Central memory CD8-positive, alpha-beta T cell (primary cell): Measurements from ENCODE around the gene CDH23.

Experiments used
- ATAC-seq: fragments of 150-1000 bp; cut with Tn5 transposase; replicated peaks from 2 replicates; pipeline ENCODE4 v1.10.0; 2022; ENCODE audit warnings: mild to moderate bottlenecking, moderate FRiP score, moderate number of reproducible peaks; ENCODE audit not compliant: poor library complexity, severe bottlenecking; ENCODE audit errors: extremely low read depth
- DNase-seq, 2 donors: peaks; one replicate each; pipeline ENCODE4 v3.0.0; 2021; ENCODE audit warnings: low spot score in 2 of 2
- H3K27ac Mint-ChIP-seq: one replicate; pipeline ENCODE4 v1.8.0; 2022; ENCODE audit warnings: low read depth, mild to moderate bottlenecking, moderate library complexity, mixed read lengths
- H3K27me3 Mint-ChIP-seq: one replicate; pipeline ENCODE4 v1.8.0; 2022; ENCODE audit warnings: mixed read lengths
- H3K36me3 Mint-ChIP-seq: one replicate; pipeline ENCODE4 v1.8.0; 2022; ENCODE audit warnings: mild to moderate bottlenecking, moderate library complexity, mixed read lengths; ENCODE audit not compliant: insufficient read depth
- H3K4me1 Mint-ChIP-seq: one replicate; pipeline ENCODE4 v1.8.0; 2022; ENCODE audit warnings: mixed read lengths
- H3K4me3 Mint-ChIP-seq: one replicate; pipeline ENCODE4 v1.8.0; 2022; ENCODE audit warnings: mild to moderate bottlenecking, moderate library complexity, mixed read lengths
- H3K9me3 Mint-ChIP-seq: one replicate; pipeline ENCODE4 v1.8.0; 2022; ENCODE audit warnings: mixed read lengths

Gene CDH23

DNA sequence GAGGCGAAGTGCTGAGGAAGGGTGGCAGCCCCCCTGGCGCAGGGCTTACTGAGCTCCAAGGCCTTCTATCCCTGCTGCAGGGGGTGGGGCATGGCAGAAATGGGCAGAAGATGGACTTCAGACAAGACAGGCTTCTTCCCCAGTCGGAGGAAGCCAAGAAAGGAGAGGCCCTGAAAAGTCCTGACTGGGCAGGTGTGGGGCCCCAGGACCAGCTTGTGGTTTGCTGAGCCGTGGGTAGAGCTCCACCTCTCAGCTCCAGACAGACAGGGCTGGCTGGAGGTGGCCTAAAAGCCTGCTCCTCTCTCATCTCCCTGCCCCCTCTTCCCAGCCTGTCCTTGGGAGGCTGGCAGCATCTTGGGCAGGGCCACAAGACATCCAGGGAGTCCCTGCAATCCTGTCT lies 255.2 kb downstream of the CDH23 start:
- no peaks in the 10 kb centered on the region for H3K27me3 Mint-ChIP-seq
- ATAC-seq (no peak), DNase-seq (no peak)
- no peaks in the 10 kb centered on the region for H3K9me3 Mint-ChIP-seq
- no peaks in the 10 kb centered on the region for H3K36me3 Mint-ChIP-seq
- no peak overlapping the region for H3K27ac Mint-ChIP-seq
- H3K4me1 Mint-ChIP-seq: peaks cover 6% of the 10 kb centered on the region
- H3K4me3 Mint-ChIP-seq: no peak overlapping the region

GRCh38 chr10:71653044-71653443 lies 256.3 kb downstream of the CDH23 start:
- no peak overlapping the region for H3K4me3 Mint-ChIP-seq
- ATAC-seq (no peak), DNase-seq (no peak)
- H3K27me3 Mint-ChIP-seq: no peaks in the 10 kb centered on the region
- H3K9me3 Mint-ChIP-seq: no peaks in the 10 kb centered on the region
- no peaks in the 10 kb centered on the region for H3K36me3 Mint-ChIP-seq
- peaks cover 6% of the 10 kb centered on the region for H3K4me1 Mint-ChIP-seq
- H3K27ac Mint-ChIP-seq: no peak overlapping the region

- Mint-ChIP-seq H3K27ac (no peak overlapping the region), H3K4me1 (peaks cover 5% of the 10 kb centered on the region), H3K27me3 (no peaks in the 10 kb centered on the region), H3K36me3 (no peaks in the 10 kb centered on the region), H3K4me3 (no peak overlapping the region), H3K9me3 (no peaks in the 10 kb centered on the region)
- DNase-seq (no peak), ATAC-seq (no peak)
Observed at GRCh38 chr10:71656220-71656619, 259.5 kb downstream of the CDH23 start.

- H3K36me3 Mint-ChIP-seq: no peaks in the 10 kb centered on the region
- H3K9me3 Mint-ChIP-seq: no peaks in the 10 kb centered on the region
- no peak overlapping the region for H3K27ac Mint-ChIP-seq
- no peak for ATAC-seq
- H3K27me3 Mint-ChIP-seq: peaks cover 7% of the 10 kb centered on the region
- no peak overlapping the region for H3K4me3 Mint-ChIP-seq
- DNase-seq: no peak
- H3K4me1 Mint-ChIP-seq: no peaks in the 10 kb centered on the region
Observed at GRCh38 chr10:71657604-71658466, 261.1 kb downstream of the CDH23 start.

GRCh38 chr10:71658467-71658745 lies 261.7 kb downstream of the CDH23 start:
- H3K4me3 Mint-ChIP-seq: no peak overlapping the region
- no peak for ATAC-seq
- no peak for DNase-seq
- H3K9me3 Mint-ChIP-seq: no peaks in the 10 kb centered on the region
- no peak overlapping the region for H3K27ac Mint-ChIP-seq
- no peaks in the 10 kb centered on the region for H3K36me3 Mint-ChIP-seq
- H3K4me1 Mint-ChIP-seq: no peaks in the 10 kb centered on the region
- H3K27me3 Mint-ChIP-seq: peaks cover 13% of the 10 kb centered on the region

GRCh38 chr10:71659111-71659634 lies 262.5 kb downstream of the CDH23 start:
- Mint-ChIP-seq H3K4me1 (no peaks in the 10 kb centered on the region), H3K27me3 (peaks cover 18% of the 10 kb centered on the region), H3K36me3 (no peaks in the 10 kb centered on the region), H3K9me3 (no peaks in the 10 kb centered on the region), H3K4me3 (no peak overlapping the region), H3K27ac (no peak overlapping the region)
- ATAC-seq (no peak), DNase-seq (no peak)

- no peak for ATAC-seq
- no peaks in the 10 kb centered on the region for H3K4me1 Mint-ChIP-seq
- peaks cover 18% of the 10 kb centered on the region for H3K27me3 Mint-ChIP-seq
- H3K4me3 Mint-ChIP-seq: no peak overlapping the region
- H3K36me3 Mint-ChIP-seq: no peaks in the 10 kb centered on the region
- no peak for DNase-seq
- no peaks in the 10 kb centered on the region for H3K9me3 Mint-ChIP-seq
- no peak overlapping the region for H3K27ac Mint-ChIP-seq
Observed at GRCh38 chr10:71659737-71660136, 263.0 kb downstream of the CDH23 start.

DNA sequence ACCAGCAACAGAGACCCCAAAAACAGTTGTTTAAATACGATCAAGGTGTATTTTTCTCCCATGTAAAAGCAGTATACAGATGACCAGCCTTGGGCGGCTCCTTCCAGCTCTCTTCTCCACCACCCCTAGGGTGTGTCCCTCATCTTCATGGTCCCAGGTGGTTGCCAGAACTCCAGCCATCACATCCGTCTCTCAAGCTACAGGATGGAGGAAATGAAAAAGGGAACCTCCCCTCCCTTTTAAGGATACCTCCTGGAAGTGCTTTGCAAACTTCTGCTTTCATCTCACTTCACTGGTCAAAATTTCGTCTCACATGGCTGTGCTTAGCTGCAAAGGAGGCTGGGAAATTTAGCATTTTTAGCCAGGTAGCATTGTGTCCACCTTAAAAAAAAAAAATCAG lies 263.6 kb downstream of the CDH23 start:
- Mint-ChIP-seq H3K4me3 (no peak overlapping the region), H3K4me1 (no peaks in the 10 kb centered on the region), H3K27ac (no peak overlapping the region), H3K27me3 (peaks cover 18% of the 10 kb centered on the region), H3K36me3 (no peaks in the 10 kb centered on the region), H3K9me3 (no peaks in the 10 kb centered on the region)
- ATAC-seq (no peak), DNase-seq (no peak)

DNA sequence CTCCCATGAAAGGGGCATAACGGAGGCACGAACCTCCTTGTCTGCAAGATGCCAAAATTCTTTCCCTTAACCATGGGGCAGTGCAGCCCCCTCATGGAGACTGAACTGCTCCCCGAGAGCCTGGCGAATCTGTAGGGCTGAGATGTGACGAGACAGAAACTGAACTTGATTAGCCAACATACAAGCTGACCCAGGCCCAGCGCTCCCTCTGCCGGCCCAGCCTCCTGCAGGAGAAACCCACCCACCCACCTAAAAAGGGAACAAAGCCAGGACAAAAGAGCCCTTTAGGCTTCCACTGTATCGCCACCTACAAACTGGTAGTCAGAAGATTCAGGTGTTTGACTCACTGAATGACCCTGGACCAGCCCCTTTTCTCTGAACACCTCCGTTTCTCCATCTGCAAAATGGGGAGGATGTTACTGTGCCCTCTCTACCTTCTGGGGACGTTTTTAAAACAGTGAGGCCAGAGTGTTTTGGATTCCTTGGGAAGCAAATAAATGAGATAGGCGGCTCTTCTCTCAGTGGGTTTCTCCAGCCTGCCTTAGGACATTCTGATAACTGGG lies 264.4 kb downstream of the CDH23 start:
- no peaks in the 10 kb centered on the region for H3K9me3 Mint-ChIP-seq
- H3K36me3 Mint-ChIP-seq: no peaks in the 10 kb centered on the region
- no peaks in the 10 kb centered on the region for H3K4me1 Mint-ChIP-seq
- DNase-seq (no peak), ATAC-seq (no peak)
- H3K4me3 Mint-ChIP-seq: no peak overlapping the region
- H3K27me3 Mint-ChIP-seq: peaks cover 18% of the 10 kb centered on the region
- H3K27ac Mint-ChIP-seq: no peak overlapping the region

DNA sequence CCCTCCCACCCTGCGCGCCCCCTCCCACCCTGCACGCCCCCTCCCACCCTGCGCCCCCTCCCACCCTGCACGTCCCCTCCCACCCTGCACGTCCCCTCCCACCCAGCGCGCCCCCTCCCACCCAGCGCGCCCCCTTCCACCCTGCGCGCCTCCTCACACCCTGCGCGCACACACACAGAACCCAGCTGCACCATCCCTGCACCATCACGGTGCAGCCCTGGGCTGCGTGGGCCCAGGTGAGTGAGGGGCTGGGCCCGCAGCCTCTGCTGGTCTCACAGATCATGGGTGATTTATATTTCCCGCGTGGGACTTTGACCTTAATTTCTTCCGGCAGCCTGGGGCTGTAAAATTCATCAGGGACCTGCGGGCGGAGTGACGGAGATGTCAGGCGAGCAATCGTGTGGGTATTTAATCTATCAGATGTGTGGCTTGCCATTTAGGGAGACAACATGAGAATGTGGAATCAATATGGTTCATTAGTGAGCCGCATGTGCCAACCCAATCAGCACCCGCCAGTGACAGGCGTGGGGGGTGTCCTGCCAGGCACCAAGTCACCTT lies 265.1 kb downstream of the CDH23 start:
- no peak overlapping the region for H3K27ac Mint-ChIP-seq
- no peaks in the 10 kb centered on the region for H3K36me3 Mint-ChIP-seq
- peaks cover 18% of the 10 kb centered on the region for H3K27me3 Mint-ChIP-seq
- peaks cover under 1% of the 10 kb centered on the region for H3K4me1 Mint-ChIP-seq
- DNase-seq: no peak
- no peaks in the 10 kb centered on the region for H3K9me3 Mint-ChIP-seq
- ATAC-seq: no peak
- H3K4me3 Mint-ChIP-seq: no peak overlapping the region

DNA sequence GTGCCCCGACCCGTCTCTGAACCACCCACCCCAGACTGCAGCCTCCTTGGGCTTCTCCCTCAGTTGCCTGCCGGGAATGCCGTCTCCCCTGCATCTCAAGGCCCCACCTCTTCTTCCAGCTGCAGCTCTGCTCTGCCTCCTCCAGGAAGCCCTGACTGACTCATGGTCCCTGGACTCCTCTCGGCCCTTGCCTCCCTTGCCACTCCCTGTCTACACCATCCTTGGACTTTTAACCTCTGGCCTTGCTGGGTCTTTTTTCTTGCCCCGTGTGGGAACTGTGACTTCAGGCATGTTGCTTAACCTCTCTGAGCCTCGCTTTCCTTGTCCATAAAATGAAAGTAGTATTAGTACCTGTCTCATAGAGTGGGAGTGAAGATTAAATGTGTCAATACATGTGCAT lies 266.6 kb downstream of the CDH23 start:
- Mint-ChIP-seq H3K4me1 (peaks cover 9% of the 10 kb centered on the region), H3K27ac (no peak overlapping the region), H3K27me3 (peaks cover 18% of the 10 kb centered on the region), H3K4me3 (no peak overlapping the region), H3K9me3 (no peaks in the 10 kb centered on the region), H3K36me3 (no peaks in the 10 kb centered on the region)
- DNase-seq (no peak), ATAC-seq (no peak)

- H3K4me1 Mint-ChIP-seq: peaks cover 9% of the 10 kb centered on the region
- H3K4me3 Mint-ChIP-seq: no peak overlapping the region
- DNase-seq (no peak), ATAC-seq (no peak)
- no peak overlapping the region for H3K27ac Mint-ChIP-seq
- no peaks in the 10 kb centered on the region for H3K36me3 Mint-ChIP-seq
- H3K9me3 Mint-ChIP-seq: no peaks in the 10 kb centered on the region
- H3K27me3 Mint-ChIP-seq: peaks cover 18% of the 10 kb centered on the region
Observed at GRCh38 chr10:71664585-71664984, 267.9 kb downstream of the CDH23 start.

- H3K27me3 Mint-ChIP-seq: peaks cover 18% of the 10 kb centered on the region
- ATAC-seq (no peak), DNase-seq (no peak)
- no peaks in the 10 kb centered on the region for H3K9me3 Mint-ChIP-seq
- H3K4me3 Mint-ChIP-seq: no peak overlapping the region
- no peaks in the 10 kb centered on the region for H3K36me3 Mint-ChIP-seq
- H3K4me1 Mint-ChIP-seq: peaks cover 9% of the 10 kb centered on the region
- no peak overlapping the region for H3K27ac Mint-ChIP-seq
Observed at GRCh38 chr10:71665456-71665855, 268.7 kb downstream of the CDH23 start.
